Effector memory CD8-positive, alpha-beta T cell (primary cell): ENCODE measurements around the gene ALKBH2.
"Not testable (repeated sequence)": the region's sequence is repeated elsewhere in the genome, so short reads cannot be mapped to it uniquely, and the experiment has no call there.

Experiments used
- ATAC-seq: fragments of 150-1000 bp; cut with Tn5 transposase; replicated peaks from 2 replicates; pipeline ENCODE4 v1.10.0; 2021; ENCODE audit warnings: mild to moderate bottlenecking, moderate library complexity
- DNase-seq, 3 experiments: peaks; one replicate each; pipeline ENCODE4 v3.0.0; 2021
- H3K27ac Mint-ChIP-seq, 2 donors: one replicate each; pipeline ENCODE4 v1.8.0; 2022; ENCODE audit warnings: mild to moderate bottlenecking in 2 of 2, mixed read lengths in 2 of 2, moderate library complexity in 2 of 2
- H3K27me3 Mint-ChIP-seq, 2 donors: one replicate each; pipeline ENCODE4 v1.8.0; 2022; ENCODE audit warnings: mixed read lengths in 2 of 2
- H3K36me3 Mint-ChIP-seq: one replicate; pipeline ENCODE4 v1.8.0; 2022; ENCODE audit warnings: mild to moderate bottlenecking, moderate library complexity, mixed read lengths; ENCODE audit not compliant: insufficient read depth
- H3K4me1 Mint-ChIP-seq, 2 donors: one replicate each; pipeline ENCODE4 v1.8.0; 2022; ENCODE audit warnings: low read depth in 2 of 2, mixed read lengths in 2 of 2
- H3K4me3 Mint-ChIP-seq, 2 donors: one replicate each; pipeline ENCODE4 v1.8.0; 2022; ENCODE audit warnings: mild to moderate bottlenecking in 2 of 2, mixed read lengths in 2 of 2, moderate library complexity in 2 of 2
- H3K9me3 Mint-ChIP-seq, 2 donors: one replicate each; pipeline ENCODE4 v1.8.0; 2022; ENCODE audit warnings: mixed read lengths in 2 of 2

ALKBH2 gene

DNA sequence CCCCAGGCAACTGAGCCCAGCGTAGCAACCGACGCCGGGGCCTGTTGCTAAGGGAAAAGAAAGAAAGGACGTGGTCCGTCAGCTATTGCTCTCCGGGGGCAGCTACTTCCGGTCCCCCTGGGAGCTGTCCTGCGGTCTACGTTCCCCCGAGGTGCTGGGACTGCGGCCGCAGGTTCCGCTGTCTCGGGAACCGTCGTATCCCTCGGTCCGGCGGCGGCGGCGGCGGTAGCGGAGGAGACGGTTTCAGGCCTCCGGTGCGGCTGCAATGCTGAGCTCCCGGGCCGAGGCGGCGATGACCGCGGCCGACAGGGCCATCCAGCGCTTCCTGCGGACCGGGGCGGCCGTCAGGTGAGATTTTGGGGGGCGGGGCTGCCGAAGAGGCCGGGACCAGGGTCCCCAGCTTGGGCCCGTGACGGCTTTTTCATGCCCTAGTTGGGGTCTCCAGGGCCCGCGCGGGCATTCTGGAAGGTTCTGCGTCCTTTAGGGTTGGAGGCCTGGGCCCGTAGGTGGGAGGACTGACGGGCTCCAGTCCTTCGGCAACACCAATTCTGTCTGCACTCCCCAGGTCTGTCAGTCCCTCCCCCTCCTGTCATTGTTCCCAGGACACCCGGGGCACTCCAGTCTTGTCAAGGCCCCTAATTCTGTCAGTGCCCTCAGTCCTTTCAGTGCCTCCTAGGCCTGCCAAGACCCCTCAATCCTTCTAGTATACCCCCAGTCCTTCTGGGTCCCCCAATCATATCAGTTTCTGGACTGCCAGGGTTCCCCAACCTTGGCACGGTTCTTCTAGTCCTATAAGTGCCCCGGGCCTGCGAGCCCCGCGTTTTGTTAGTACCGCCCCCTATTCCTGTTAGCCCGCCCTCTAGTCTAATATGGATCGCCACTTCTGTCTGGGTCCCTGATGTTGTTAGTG lies 40.6 kb downstream of the ALKBH2 start, which contains the start of gene USP30:
USP30 (plus strand) TSS at position 163 of the 910 bp plus-strand sequence; CDS start at position 266, 103 bp downstream.
- Mint-ChIP-seq H3K9me3 (no peaks in the 10 kb centered on the region), H3K36me3 (peaks cover 20% of the 10 kb centered on the region), H3K27ac (peak within 1 kb of the TSS; percentile 94 to 97), H3K4me3 (peak within 1 kb of the TSS; percentile 94 to 99), H3K27me3 (no peaks in the 10 kb centered on the region), H3K4me1 (peaks cover 18 to 21% of the 10 kb centered on the region in 2 donors)
- ATAC-seq, result peak; percentile 75
- DNase-seq, result peak; percentile 84 to 86 (median 84)

DNA sequence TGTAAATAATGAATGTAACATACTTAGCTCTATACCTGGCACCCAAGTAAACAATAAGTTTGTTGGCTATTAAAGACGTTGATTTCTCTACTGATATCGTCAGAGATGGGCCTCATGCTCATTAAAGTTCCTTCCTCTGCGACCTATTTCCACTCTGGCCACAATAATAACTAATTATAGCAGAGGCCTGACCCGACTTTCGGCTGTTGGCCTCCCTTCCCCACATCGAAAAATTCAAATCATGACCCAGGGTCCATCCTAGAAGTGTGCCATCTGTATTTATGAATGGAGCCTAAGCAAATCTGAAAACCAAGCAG lies 41.2 kb downstream of the ALKBH2 start:
- ATAC-seq, result no peak
- H3K4me1 Mint-ChIP-seq, result peaks cover 18 to 21% of the 10 kb centered on the region in 2 donors

GRCh38 chr12:109049794-109050193 lies 43.5 kb downstream of the ALKBH2 start:
- H3K4me1 Mint-ChIP-seq, result peaks cover 18 to 21% of the 10 kb centered on the region in 2 donors
- ATAC-seq, H3K4me3 Mint-ChIP-seq, H3K9me3 Mint-ChIP-seq, H3K27ac Mint-ChIP-seq, H3K27me3 Mint-ChIP-seq, DNase-seq: not testable (repeated sequence)
- H3K36me3 Mint-ChIP-seq, result peaks cover 16% of the 10 kb centered on the region

More for the DNA sequence above, 41.2 kb downstream of the ALKBH2 start:
- H3K9me3 Mint-ChIP-seq, result no peaks in the 10 kb centered on the region
- H3K4me3 Mint-ChIP-seq, result peak overlapping the region; percentile 94 to 99
- no peaks in the 10 kb centered on the region for H3K27me3 Mint-ChIP-seq
- peaks cover 20% of the 10 kb centered on the region for H3K36me3 Mint-ChIP-seq
- peak overlapping the region; percentile 94 to 97 for H3K27ac Mint-ChIP-seq
- DNase-seq, result no peak

DNA sequence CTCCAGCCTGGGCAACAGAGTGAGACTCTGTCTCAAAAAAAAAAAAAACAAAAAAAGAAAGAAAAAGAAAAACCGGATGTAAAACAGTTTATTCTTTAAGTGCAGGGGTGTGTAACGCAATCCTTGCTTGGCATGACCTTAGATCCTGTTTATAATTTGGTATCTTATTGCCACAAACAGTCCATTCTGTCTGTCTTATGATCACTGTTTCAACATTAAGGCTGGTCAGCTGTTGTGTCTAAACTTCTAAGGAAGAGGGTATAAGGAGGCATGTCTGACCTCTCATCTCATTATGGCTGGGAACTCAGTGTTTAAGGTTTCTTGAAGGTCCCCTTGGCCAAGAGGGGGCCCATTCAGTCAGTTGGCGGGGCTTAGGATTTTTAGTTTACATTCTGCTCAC lies 44.6 kb downstream of the ALKBH2 start:
- H3K36me3 Mint-ChIP-seq, result peaks cover 15% of the 10 kb centered on the region
- H3K4me3 Mint-ChIP-seq, H3K27ac Mint-ChIP-seq, DNase-seq, H3K9me3 Mint-ChIP-seq, ATAC-seq, H3K27me3 Mint-ChIP-seq: not testable (repeated sequence)
- H3K4me1 Mint-ChIP-seq, result peaks cover 12 to 15% of the 10 kb centered on the region in 2 donors

DNA sequence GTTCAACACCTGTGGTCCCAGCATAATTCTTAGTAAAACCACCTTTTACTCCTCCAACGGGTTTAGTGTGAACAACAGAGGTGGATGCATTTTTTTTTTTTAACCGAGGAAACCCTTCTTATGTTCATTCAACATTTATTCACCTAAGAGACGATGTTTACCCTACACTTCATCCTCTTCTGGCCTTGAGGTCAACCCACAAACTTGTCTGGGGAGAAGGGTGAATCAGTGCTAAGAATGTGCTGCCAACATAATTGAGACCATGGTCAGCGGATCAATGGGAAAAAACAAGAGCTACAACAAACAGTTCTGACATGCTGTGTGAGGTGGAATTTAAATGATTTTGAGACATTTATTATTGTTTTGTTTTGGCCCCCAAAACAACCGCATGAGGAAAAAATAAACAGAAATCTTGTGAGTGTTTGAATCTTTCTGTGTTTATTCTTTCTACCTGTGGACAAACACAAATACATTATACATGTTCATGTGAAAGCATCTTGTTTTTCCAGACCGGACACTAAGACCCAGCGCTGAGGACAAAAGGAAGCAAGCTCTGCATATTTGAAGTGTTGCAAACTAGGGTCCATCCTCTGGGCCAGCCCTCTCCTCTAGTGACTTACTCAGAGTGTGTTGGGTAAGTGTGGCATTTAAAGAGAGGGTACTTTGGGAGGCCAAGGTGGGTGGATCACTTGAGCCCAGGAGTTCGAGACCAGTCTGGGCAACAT lies 46.0 kb downstream of the ALKBH2 start:
- H3K27ac Mint-ChIP-seq, result no peak overlapping the region
- H3K9me3 Mint-ChIP-seq, result no peaks in the 10 kb centered on the region
- DNase-seq (no peak), ATAC-seq (no peak)
- H3K27me3 Mint-ChIP-seq, result peaks cover 10 to 15% of the 10 kb centered on the region in 2 donors
- peaks cover 2% of the 10 kb centered on the region for H3K36me3 Mint-ChIP-seq
- peaks cover 4 to 5% of the 10 kb centered on the region in 2 donors for H3K4me1 Mint-ChIP-seq
- no peak overlapping the region for H3K4me3 Mint-ChIP-seq

DNA sequence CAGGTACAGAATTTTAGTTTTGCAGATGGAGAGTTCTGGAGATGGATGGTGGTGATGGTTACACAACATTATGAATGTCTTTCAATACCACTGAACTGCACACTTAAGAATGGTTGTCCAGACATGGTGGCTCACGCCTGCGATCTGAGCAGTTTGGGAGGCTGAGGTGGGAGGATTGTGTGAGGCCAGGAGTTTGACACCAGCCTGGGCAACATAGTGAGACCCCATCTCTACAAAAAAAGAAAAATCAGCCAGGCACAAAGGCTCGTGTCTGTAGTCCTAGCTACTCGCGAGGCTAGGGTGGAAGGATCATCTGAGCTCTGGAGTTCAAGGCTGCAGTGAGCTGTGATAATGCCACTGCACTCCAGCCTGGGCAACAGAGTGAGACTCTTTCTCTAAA lies 49.0 kb downstream of the ALKBH2 start:
- H3K27me3 Mint-ChIP-seq, result peaks cover 22 to 30% of the 10 kb centered on the region in 2 donors

More for the DNA sequence above, 49.0 kb downstream of the ALKBH2 start:
- DNase-seq (no peak), ATAC-seq (no peak)
- no peaks in the 10 kb centered on the region for H3K4me1 Mint-ChIP-seq
- H3K36me3 Mint-ChIP-seq, result no peaks in the 10 kb centered on the region
- no peak overlapping the region for H3K27ac Mint-ChIP-seq
- H3K9me3 Mint-ChIP-seq, result no peaks in the 10 kb centered on the region
- no peak overlapping the region for H3K4me3 Mint-ChIP-seq
